Spleen (tissue), 7 donors: ENCODE data around the gene PDGFD.

Source experiments
- CTCF ChIP-seq, 11 experiments: fragments of 200-600 bp in 7 of 11; fragments of 450-650 bp in 4 of 11; sonication (generic) in 4 of 11; IDR thresholded peaks in 8 of 11; conservative IDR thresholded peaks in 3 of 11; 1 replicate in 7 of 11; 2 replicates in 4 of 11; pipeline versions ENCODE4 v1.4.0 to v1.8.0; 2016 to 2021; ENCODE audit warnings: antibody characterized with exemption in 11 of 11, inconsistent platforms in 4 of 11, mild to moderate bottlenecking in 1 of 11
- POLR2AphosphoS5 ChIP-seq, 3 donors: sonication (generic); formaldehyde crosslinking; IDR thresholded peaks; one replicate each; pipeline ENCODE4 v1.5.1; 2017; ENCODE audit warnings: antibody characterized with exemption in 3 of 3
- donor health status: DM: no; HTN: no; CAD: no; lungs with moderate emphysema.
- donor health status: DM: no; HTN: no; CAD: no.
- donor health status: DM: no; HTN: no; CAD: no.

DNA sequence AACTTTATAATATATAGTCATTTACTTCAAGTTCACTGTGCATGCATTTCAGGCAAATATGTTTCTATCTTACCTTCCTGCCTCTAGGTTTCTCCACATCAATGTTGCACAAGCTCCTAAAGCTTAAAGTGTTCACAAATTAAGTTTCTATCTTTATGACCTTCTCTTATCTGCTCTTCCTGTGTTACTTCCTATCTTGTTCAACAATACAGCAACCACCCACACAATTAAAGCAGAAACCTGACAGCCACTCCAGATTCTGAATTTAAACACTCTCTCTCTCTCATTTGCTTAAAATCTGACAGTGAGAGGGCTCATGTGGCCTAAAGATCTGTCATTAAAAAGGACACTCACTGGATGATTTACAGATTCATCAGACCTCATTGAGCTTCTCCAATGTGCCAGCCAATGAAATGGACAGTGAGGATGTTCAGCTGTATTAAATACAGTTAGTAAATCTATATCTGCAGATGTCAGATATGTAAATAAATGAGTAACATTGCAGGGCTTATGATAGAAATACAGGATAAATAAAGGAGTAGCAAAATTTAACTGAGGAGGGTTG lies 10.9 kb downstream of the PDGFD start:
- TF ChIP-seq CTCF (IDR thresholded peaks at IDR 0.05 in 8 of 11, conservative IDR thresholded peaks at IDR 0.05 in 3 of 11), result no peak
- no peak for TF ChIP-seq POLR2AphosphoS5 (IDR thresholded peaks at IDR 0.05)
